NT2/D1 (cell line): ENCODE data around the gene ASIC1.

Experiments
- SUZ12 ChIP-seq: IDR thresholded peaks from 2 replicates; pipeline ENCODE4 v1.6.1; 2011; ENCODE audit not compliant: insufficient read length, insufficient read depth; ENCODE audit errors: extremely low read depth
- YY1 ChIP-seq: IDR thresholded peaks from 2 replicates; pipeline ENCODE4 v1.6.1; 2011; ENCODE audit not compliant: insufficient read length, insufficient read depth
- ZNF274 ChIP-seq: IDR thresholded peaks from 2 replicates; pipeline ENCODE4 v1.6.1; 2011; ENCODE audit warnings: mild to moderate bottlenecking, low read depth, low read length

DNA sequence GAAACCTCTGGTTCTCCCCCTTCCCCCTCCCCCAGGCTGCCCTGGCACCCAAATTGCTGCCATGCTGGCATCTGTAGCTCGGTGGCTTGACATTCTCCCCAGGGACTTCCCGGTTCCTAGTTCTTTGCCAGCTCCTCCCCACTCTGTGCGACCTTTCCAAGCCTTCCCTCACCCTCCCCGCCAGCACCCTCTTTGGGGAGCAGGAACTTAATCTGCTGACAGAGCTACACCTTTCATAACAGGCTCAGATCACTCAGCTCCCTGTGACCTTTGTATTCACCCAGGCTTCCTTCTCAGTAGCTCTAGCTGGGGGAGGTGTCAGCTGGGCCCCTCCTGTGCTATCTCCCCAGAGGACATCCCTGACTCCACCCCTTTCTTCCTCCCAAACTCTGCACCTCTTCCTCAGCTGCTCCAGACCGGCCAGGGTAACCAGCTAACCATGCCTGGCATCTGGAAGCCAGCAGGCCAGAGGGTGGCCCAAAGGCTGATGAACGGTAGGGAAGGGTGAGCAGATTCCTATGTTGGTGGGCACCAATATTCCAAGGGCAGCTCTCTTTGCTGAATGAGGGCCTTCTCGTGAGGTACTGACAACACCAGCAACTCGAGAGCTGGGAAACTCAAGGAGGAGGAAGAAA, 52.8 kb downstream of the ASIC1 start:
- TF ChIP-seq YY1: no peak
- TF ChIP-seq ZNF274: no peak
- no peak for TF ChIP-seq SUZ12
